ENCODE data around the gene MUC6.

Gene MUC6

DNA sequence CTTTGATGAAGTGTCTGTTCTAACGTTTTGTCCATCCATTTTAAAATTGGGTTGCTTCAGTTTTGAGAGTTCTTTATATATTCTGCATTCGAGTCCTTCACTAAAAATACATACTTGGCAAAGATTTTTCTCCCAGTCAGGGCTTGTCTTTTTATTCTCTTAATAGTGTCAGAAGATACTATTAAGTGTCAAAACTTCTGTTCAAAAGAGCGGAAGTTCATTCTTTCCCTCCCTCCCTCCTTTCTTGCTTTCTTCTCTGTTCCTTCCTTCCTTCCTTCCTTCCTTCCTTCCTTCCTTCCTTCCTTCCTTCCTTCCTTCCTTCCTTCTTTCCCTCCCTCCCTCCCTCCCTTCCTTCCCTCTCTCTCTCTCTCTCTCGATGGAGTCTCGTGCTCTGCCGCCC is 7.6 kb upstream of the MUC6 start:
- TF ChIP-seq, protein P1, sequence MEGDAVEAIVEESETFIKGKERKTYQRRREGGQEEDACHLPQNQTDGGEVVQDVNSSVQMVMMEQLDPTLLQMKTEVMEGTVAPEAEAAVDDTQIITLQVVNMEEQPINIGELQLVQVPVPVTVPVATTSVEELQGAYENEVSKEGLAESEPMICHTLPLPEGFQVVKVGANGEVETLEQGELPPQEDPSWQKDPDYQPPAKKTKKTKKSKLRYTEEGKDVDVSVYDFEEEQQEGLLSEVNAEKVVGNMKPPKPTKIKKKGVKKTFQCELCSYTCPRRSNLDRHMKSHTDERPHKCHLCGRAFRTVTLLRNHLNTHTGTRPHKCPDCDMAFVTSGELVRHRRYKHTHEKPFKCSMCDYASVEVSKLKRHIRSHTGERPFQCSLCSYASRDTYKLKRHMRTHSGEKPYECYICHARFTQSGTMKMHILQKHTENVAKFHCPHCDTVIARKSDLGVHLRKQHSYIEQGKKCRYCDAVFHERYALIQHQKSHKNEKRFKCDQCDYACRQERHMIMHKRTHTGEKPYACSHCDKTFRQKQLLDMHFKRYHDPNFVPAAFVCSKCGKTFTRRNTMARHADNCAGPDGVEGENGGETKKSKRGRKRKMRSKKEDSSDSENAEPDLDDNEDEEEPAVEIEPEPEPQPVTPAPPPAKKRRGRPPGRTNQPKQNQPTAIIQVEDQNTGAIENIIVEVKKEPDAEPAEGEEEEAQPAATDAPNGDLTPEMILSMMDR (IDR thresholded peaks at IDR 0.05; ENCODE audit: borderline replicate concordance, insufficient read depth, low read depth, low read length) = no peak

DNA sequence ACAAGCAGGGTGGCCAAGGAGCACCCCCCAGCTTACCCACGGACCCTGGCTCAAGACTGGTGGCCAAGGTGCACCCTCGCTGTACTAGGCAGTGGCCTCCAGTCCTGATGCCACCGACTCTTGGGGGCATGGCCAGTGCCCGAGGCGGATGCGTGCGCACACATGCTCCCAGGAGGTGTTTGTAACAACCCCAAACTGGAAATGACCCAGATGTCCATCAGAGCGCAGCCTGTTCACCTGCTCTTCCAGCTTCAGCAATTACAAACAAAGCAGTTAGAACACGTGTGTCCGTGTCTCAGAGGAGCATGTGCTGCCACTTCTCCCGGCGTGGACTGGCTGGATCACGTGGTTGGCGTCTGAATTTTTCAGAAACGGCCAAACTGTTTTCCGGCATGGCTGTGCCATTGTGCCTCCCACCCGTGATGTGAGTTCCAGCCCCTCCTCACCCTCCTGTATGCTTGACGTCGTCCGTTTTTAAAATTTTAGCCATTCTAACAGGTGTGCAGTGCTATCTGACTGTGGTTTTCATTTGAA is 7.1 kb upstream of the MUC6 start:
- TF ChIP-seq, protein P1 (IDR thresholded peaks at IDR 0.05; ENCODE audit: borderline replicate concordance, insufficient read depth, low read depth, low read length) = no peak
- H3K4me3 ChIP-seq (ENCODE audit: low read depth, low read length) = no peak overlapping the region

More for the DNA sequence above, 7.6 kb upstream of the MUC6 start:
- no peak overlapping the region for H3K4me3 ChIP-seq (ENCODE audit: low read depth, low read length)

GRCh38 chr11:1042626-1043562 is 6.4 kb upstream of the MUC6 start:
- no peak overlapping the region for H3K4me3 ChIP-seq (ENCODE audit: low read depth, low read length)
- TF ChIP-seq, protein P1 (IDR thresholded peaks at IDR 0.05; ENCODE audit: borderline replicate concordance, insufficient read depth, low read depth, low read length) = no peak

DNA sequence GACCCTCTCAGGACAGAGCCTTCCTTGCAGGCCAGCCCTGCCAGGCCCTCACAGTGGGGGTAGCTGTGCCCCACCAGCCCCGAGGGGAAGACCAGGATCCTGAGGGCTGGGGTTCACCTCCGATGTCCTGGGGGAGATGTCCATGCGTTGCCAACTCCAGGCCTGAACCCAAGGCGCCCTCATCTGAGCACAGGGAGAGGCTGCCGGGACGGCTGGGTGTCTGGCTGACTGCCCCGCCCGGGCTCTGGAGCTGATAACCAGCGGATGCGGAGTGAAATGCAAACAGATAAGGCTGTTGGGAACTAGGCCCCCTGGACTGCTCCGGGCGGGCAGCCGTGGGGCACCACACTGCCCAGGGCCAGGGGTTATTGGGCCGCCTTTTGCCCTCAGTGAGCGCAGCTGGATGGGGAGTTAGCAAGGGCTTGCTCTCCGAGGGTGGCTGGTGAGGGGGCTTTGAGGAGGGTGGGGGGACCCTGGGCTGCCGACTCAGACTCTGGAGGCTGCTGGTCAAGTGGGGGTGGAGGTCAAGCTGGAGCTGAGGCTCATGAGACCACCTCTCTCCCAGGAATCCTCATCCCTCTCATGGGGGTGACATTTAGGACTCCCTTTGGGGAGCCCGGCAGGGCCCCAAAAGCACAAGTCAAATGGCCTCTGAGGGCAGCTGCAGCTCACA is 5.6 kb upstream of the MUC6 start:
- H3K4me3 ChIP-seq (ENCODE audit: low read depth, low read length) = no peak overlapping the region

GRCh38 chr11:1041471-1041870 is 5.0 kb upstream of the MUC6 start:
- TF ChIP-seq, protein P1 (IDR thresholded peaks at IDR 0.05; ENCODE audit: borderline replicate concordance, insufficient read depth, low read depth, low read length) = no peak
- H3K4me3 ChIP-seq (ENCODE audit: low read depth, low read length) = no peak overlapping the region

More for the DNA sequence above, 5.6 kb upstream of the MUC6 start:
- TF ChIP-seq, protein P1 (IDR thresholded peaks at IDR 0.05; ENCODE audit: borderline replicate concordance, insufficient read depth, low read depth, low read length) = no peak

DNA sequence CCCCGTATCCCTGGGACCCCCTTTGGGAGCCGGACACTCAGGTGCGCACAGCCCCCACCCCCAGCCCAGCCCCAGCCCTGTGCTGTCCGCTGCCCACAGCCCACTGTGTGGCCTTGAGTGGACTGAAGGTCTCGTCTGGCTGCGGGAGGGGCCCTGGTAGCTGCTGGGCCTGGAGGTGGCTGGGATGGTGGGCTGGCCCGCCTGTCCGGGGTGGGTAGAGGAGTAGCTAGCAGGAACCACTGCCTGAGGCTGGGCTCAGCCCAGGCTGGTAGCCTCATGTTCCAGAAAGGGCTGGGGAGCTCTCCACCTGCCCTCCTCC is 4.6 kb upstream of the MUC6 start:
- TF ChIP-seq, protein P1 (IDR thresholded peaks at IDR 0.05; ENCODE audit: borderline replicate concordance, insufficient read depth, low read depth, low read length) = no peak
- no peak overlapping the region for H3K4me3 ChIP-seq (ENCODE audit: low read depth, low read length)
